ENCODE results near the gene HSF4.

The HSF4 gene

GRCh38 chr16:67169011-67169451, 4.5 kb downstream of the HSF4 start:
- DNase-seq, result no peak

GRCh38 chr16:67169642-67170167, 5.2 kb downstream of the HSF4 start:
- DNase-seq, result peak; percentile 33 to 38

GRCh38 chr16:67170168-67170948, 5.8 kb downstream of the HSF4 start, which contains the start of gene NOL3:
Gene NOL3, plus strand, starts transcription at chr16:67170538.
- DNase-seq, result peak; percentile 56 to 63

DNA sequence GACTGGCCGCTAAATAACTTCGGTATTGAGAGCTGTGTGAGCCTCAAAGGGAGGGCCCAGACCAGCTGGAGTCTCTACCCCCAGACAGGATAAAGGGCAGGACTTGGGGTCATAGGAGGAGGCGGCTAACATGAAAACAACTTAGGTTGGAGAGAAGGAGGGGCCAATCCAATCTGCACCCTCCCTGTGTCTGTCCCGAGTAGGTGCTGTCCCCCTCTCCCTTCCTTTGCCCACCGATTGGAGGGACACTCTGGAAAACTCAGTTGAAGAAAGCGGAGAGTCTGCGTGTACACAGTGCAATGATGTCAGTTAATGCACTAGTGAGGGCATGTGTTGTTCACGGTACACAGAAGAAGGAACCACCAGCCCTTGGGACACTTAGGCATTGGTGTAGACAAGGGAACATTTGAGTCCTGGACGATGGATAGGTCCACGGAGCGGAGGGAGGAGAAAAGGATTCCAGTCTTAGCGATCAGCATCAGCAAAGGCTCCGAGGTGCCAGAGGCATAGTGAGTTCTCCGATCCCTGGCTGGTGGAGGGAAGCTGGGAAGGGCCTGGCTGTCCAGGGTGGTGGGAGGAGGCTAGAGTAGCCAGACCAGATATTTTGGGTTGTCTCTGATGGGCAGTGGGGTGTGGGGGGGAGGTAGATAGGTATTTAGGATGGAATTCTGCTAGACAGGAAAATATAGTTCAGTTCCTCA, 6.6 kb downstream of the HSF4 start:
- no peak for DNase-seq

DNA sequence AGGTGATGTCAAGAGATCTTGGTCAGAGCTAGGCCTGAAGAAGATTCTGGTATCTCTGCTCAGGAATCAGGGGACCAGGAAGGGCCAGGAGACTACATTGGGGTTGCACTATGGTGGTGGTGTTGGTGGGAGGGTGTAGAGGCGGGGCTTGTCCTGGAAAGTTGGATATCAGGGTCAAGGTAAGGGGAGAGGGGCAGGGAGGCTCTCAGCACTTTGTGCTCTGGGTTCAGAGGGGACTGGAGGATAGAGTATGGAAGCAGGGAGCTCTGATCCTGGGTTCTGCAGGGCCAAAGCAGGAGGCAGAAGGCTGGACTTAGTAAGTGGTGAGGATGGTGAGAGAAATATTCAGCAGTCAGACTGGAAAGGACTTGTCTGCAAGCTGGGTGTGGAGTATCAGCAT, 8.8 kb downstream of the HSF4 start:
- DNase-seq, result no peak

- peak; percentile 42 to 64 for DNase-seq
These were observed 9.5 kb downstream of the HSF4 start for GRCh38 chr16:67173808-67174705.

- DNase-seq, result no peak
These were observed 10.2 kb downstream of the HSF4 start for GRCh38 chr16:67174706-67175231.

DNA sequence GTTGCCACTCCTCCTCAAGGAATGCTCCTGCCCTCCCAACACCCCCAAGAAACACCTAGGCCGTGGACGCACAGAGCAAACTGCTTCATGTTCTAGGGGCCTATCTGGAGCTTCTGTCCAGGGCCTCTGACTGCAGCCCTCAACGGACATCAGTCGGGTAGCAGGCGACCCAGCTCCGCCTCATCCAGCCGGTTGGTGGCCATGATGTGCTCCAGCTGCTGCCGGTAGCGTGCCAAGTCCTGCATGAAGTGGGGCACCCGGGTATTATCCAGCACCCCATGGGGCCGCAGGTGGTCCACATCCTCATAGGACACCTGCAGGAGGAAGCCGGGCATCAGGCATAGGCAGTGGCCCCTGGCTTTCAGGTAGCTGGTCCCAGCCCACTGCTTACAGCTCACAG, 12.1 kb downstream of the HSF4 start:
- DNase-seq, result no peak

DNA sequence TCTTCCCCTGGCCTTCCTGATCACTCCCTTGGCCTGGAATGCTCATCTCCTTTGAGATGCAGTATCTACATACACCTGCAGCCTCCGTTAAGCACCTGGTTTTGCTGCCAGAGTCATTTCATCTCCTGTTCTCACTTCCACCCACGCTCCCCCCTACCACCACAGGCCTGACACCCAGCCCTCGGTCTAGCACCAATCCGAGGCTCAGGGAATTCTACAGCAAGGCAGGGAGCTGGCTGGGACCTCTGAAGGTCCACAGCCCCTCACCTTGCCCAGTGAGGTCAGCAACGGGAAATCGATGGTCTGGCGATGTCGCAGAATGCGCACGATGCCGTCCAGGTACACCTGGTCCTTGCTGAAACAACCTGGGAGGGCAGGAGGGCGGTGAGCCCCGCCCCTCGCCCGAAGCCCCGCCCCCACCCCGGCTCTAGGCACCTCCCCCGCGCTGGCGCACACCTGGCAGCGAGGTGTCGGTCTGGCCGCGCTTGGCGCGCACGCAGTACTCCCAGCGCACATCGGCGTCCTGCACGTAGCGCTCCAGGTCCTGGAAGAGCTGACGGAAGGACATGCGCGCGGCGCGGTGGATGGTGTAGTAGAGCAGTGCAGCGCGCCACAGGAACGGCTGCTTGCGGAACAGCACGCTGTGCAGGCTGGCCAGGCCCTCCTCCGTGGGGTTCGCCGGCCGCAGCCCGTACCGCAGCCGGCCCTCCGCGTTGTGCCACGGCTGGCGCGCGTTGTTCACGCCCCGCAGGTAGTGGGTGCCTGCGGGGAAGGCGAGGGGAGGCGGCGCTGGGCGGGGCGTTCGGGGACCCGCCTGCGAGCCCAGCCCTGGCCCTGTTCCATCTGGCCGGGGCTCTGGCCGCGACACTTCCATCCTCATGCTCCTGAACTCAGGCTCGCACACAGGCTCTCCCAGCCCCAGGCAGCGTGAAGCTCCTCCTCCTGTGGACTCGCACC, 13.5 kb downstream of the HSF4 start:
- peak; percentile 60 to 62 for DNase-seq

GRCh38 chr16:67179421-67180080, 15.0 kb downstream of the HSF4 start:
- no peak for DNase-seq

GRCh38 chr16:67180166-67180565, 15.6 kb downstream of the HSF4 start:
- no peak for DNase-seq

GRCh38 chr16:67181346-67181745, 16.8 kb downstream of the HSF4 start:
- DNase-seq, result no peak

- no peak for DNase-seq
These were observed 17.7 kb downstream of the HSF4 start for GRCh38 chr16:67182288-67182687.

GRCh38 chr16:67183284-67183626, 18.7 kb downstream of the HSF4 start:
- no peak for DNase-seq

DNA sequence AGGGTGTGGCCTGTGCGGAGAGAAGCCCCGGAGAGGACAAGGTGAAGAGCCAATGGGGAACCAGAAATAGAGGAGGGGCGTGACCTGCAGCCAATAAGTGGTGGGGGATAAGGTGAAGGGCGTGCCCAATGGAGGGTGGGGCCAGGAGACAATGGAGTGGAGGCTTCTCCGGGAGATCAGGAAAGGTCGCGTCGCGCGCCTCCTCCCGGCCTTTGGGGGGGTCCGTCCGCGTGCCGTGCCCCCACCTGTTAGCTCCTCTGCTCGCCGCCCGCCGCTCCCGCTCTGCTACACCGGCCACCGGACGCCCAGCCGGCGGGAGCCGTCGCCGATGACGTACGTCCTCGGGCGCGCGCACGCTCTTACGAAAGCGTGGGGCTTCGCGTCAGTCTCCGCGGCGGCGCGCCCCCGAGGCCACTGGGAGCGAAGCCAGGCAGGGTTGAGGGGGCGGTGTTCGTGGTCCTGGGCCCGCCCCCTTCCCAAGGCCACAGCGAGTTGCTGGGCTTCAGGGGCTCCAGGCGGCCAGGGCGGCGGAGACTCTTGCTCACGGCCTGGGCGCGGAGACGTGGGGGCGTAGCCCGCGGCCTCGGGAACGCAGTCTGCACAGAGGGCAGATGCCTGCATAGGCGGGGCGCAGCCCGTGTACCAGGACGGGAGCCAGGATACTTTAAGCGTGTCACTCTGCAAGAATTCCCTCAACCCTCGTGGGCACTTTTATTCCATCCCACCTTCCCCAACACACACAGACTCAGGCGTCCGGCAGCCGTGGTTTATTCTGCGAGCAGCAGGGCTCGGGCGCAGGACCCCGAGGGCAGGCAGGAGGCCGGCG, 19.3 kb downstream of the HSF4 start, which contains the start of gene MATCAP1:
Gene MATCAP1, minus strand, starts transcription at position 337 of the 826 bp plus-strand sequence. CDS start 3,353 bp downstream, outside the sequence.
- peak; percentile 90 for DNase-seq

DNA sequence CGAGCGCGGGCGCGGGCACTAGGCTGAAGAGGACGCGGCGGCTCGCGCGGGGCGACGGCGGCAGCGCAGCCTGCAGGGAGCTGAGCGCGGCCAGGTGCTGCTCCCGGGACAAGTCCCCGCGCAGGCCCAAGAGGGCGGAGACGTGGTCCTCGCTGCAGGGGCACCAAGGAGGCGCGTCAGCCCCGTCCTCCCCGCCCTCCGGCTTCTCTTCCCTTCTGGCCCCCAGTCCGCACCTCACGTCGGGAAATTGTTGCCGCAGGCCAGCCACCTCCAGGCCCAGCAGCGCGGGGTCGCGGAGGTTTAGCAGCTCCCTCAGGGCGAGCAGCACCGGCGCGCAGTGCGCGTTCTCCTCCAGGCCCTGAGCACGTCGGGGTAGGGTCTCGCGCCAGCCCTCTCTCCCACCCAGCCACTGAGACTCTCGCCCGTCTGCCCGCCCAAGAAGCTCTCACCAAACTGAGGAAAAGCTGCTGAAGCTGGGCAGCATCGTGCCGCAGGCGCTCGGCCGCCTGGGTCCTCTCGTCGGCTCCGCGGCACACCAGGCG, 20.0 kb downstream of the HSF4 start:
- DNase-seq, result peak in 1 of 2 experiments; percentile 64

DNA sequence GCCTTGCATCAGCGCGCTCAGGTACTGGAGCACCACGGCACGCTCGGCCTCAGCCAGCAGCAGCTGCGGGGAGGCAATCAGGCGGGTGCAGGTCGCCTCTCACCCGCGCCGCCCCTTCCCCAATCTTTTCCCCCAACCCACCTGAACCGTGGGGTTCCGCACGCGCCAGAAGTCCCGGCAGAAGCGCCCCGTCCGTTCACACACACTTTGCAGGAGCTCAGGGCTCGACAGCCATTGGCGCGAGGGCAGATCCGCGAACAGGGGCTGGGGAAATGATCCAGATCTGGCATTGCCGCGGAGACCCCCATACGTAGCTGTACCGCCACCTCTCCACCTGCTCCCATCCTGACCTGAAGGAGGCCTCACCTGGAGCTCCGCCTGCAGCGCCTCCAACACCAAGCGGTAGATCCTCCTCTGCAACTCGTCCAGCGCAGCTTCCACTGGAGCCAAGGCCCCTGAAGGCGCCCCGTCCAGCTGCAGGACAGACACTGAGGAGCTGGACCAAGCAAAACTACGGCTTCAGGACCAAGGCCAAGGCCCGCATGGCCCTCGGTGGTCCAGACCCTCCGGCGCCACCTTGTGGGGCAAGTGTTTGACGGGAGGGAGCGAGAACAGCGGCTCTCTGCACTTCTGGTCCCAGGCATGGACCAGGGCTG, 20.6 kb downstream of the HSF4 start:
- DNase-seq, result peak; percentile 61 to 77

DNA sequence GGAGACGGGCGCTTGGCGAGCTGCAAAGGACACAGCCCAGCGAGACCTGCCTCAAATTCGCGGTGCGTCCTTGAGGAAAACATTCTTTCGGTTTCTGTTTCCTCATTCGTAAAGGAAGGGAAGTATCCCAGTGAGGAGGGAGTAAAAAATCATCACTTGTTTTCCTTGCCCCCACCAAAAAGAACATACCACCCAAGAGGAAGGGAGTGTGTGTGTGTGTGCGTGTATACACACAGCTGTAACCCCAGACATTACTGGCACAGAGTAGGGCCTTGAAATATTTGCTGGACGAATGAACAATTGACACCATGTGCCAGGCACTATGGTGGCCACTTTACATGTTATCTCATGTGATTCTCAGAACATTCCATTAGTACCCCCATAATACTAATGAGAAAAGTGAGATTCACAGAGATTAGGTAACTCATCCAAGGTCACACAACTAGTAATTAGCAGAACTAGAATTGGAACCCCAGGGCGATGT, 21.1 kb downstream of the HSF4 start:
- DNase-seq, result no peak

DNA sequence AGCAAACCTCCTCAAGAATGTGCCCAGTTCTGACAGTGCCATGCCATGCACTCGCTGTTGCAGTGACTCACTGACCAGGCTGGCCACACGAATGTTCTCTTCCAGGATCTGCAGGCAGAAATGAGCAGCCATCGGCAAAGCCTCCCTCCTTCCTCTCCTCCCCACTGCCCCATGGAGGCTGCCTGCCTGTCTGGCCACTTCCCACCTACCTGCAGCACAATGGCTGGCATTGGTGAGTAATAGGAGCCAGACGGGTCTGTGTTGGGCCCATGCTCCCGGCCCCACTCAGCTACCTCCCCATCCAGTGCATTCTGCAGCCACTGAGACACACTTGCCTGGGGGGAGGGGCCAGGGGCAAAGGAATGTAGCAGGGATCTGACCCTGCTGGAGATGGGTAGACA, 22.0 kb downstream of the HSF4 start:
- no peak for DNase-seq
